Esophagus squamous epithelium (tissue), 5 donors: ENCODE data around the gene GPR135. TPM values are rescaled to one million over a fixed set of nuclear protein-coding genes. Genes with fewer than 3 reads are reported as not detected.
"Not testable (repeated sequence)": the region's sequence is repeated elsewhere in the genome, so short reads cannot be mapped to it uniquely, and the experiment has no call there.

Experiments used
- DNase-seq: peaks from one replicate; lab custom pipeline; 2025; lab: John Stamatoyannopoulos, UW
- H3K27ac ChIP-seq, 4 donors: fragments of 200-600 bp; sonication (generic); one replicate each; pipeline ENCODE4 v1.5.1; 2016 to 2019; ENCODE audit warnings: mild to moderate bottlenecking in 1 of 4
- H3K27me3 ChIP-seq, 4 donors: fragments of 200-600 bp; sonication (generic); 1 replicate in 3 of 4; 2 replicates in 1 of 4; pipeline versions ENCODE4 v1.5.1 to v1.6.0; 2017 to 2021; ENCODE audit warnings: antibody characterized with exemption in 1 of 4
- H3K36me3 ChIP-seq, 3 donors: fragments of 200-600 bp; sonication (generic); one replicate each; pipeline ENCODE4 v1.5.1; 2016 to 2019
- H3K4me1 ChIP-seq, 3 donors: fragments of 200-600 bp; sonication (generic); one replicate each; pipeline ENCODE4 v1.5.1; 2017 to 2019
- H3K4me3 ChIP-seq, 4 donors: fragments of 200-600 bp; sonication (generic); 1 replicate in 3 of 4; 2 replicates in 1 of 4; pipeline ENCODE4 v1.5.1; 2016 to 2019; ENCODE audit warnings: mild to moderate bottlenecking in 2 of 4, moderate library complexity in 1 of 4
- H3K9me3 ChIP-seq, 3 donors: fragments of 200-600 bp; sonication (generic); one replicate each; pipeline ENCODE4 v1.5.1; 2016 to 2019
- CTCF ChIP-seq, 6 experiments: fragments of 450-650 bp in 4 of 6; fragments of 200-600 bp in 2 of 6; sonication (generic) in 2 of 6; IDR thresholded peaks; one replicate each; pipeline ENCODE4 v1.5.1; 2016 to 2019; ENCODE audit warnings: antibody characterized with exemption in 6 of 6, mild to moderate bottlenecking in 4 of 6, moderate library complexity in 4 of 6
- POLR2A ChIP-seq, 4 donors: fragments of 450-650 bp; IDR thresholded peaks; one replicate each; pipeline ENCODE4 v1.6.1; 2017; ENCODE audit warnings: antibody characterized with exemption in 4 of 4, mild to moderate bottlenecking in 4 of 4, moderate library complexity in 3 of 4
- WGBS, 2 donors: methylation state at CpG; one replicate each; pipeline ENCODE4 v1.1.5; 2018; 5-methylcytosine and 5-hydroxymethylcytosine counted together
- intact Hi-C: fragments of 100-400 bp; cut with DNase I; formaldehyde crosslinking; loops from one replicate; pipeline ENCODE4 v1.15.0; 2022
- total RNA-seq, 4 donors: library from RNA; depleted of rRNA; stranded (reverse); fragments of >200 nt; gene quantifications; one replicate each; pipeline ENCODE4 v1.1.0, GENCODE V29; 2016
- donor health status: DM: yes; HTN: yes; CAD: no.

Gene GPR135
- total RNA-seq, 4 donors from 2014 or later, result 0.56 to 4.4 (median 1.3) TPM

- Histone ChIP-seq H3K27ac (no peak overlapping the region), H3K9me3 (no peaks in the 10 kb centered on the region), H3K36me3 (peaks cover 0 to 8% (median 0%) of the 10 kb centered on the region in 3 donors), H3K4me3 (no peak overlapping the region), H3K27me3 (no peaks in the 10 kb centered on the region), H3K4me1 (peaks cover 0 to 10% (median 5%) of the 10 kb centered on the region in 3 donors)
- intact Hi-C loops, result no loop called here
- DNase-seq, result no peak
- TF ChIP-seq CTCF (IDR thresholded peaks at IDR 0.05) (no peak), POLR2A (IDR thresholded peaks at IDR 0.05) (no peak)
- WGBS, 2 donors, result 84 to 87% methylated on average over 3 of the region's 3 CpGs
Observed at GRCh38 chr14:59450716-59451115, 14.5 kb downstream of the GPR135 start.

- intact Hi-C loops, H3K9me3 ChIP-seq, H3K27me3 ChIP-seq, H3K36me3 ChIP-seq, DNase-seq, H3K4me3 ChIP-seq, H3K4me1 ChIP-seq, H3K27ac ChIP-seq: not testable (repeated sequence)
- WGBS, 2 donors, result 84 to 89% methylated on average over 2 of the region's 2 CpGs
Observed at GRCh38 chr14:59448673-59449072, 16.5 kb downstream of the GPR135 start.

GRCh38 chr14:59439256-59439965, 25.8 kb downstream of the GPR135 start:
- no peak overlapping the region for H3K4me3 ChIP-seq
- TF ChIP-seq CTCF (IDR thresholded peaks at IDR 0.05) (no peak), POLR2A (IDR thresholded peaks at IDR 0.05) (no peak)
- no peaks in the 10 kb centered on the region for H3K27me3 ChIP-seq
- WGBS, 2 donors, result 49 to 61% methylated on average over 5 of the region's 5 CpGs
- no peaks in the 10 kb centered on the region for H3K36me3 ChIP-seq
- peak overlapping the region in 2 of 4 donors; percentile 0 to 38 for H3K27ac ChIP-seq
- DNase-seq, result no peak
- peaks cover 0 to 6% (median 0%) of the 10 kb centered on the region in 3 donors for H3K4me1 ChIP-seq
- intact Hi-C loops, result no loop called here
- H3K9me3 ChIP-seq, result no peaks in the 10 kb centered on the region

GRCh38 chr14:59438195-59438647, 27.0 kb downstream of the GPR135 start:
- H3K9me3 ChIP-seq, result no peaks in the 10 kb centered on the region
- no peak for TF ChIP-seq POLR2A (IDR thresholded peaks at IDR 0.05)
- no peak for TF ChIP-seq CTCF (IDR thresholded peaks at IDR 0.05)
- H3K36me3 ChIP-seq, result no peaks in the 10 kb centered on the region
- peak overlapping the region in 1 of 4 donors; percentile 0 for H3K27ac ChIP-seq
- 50 to 60% methylated on average over 1 of the region's 1 CpG for WGBS, 2 donors
- H3K4me1 ChIP-seq, result no peaks in the 10 kb centered on the region
- H3K27me3 ChIP-seq, result no peaks in the 10 kb centered on the region
- intact Hi-C loops, result no loop called here
- no peak overlapping the region for H3K4me3 ChIP-seq
- no peak for DNase-seq

- no peak for DNase-seq
- WGBS, 2 donors, result 56 to 81% methylated on average over 1 of the region's 1 CpG
- TF ChIP-seq CTCF (IDR thresholded peaks at IDR 0.05) (no peak), POLR2A (IDR thresholded peaks at IDR 0.05) (no peak)
- Histone ChIP-seq H3K27ac (no peak overlapping the region), H3K36me3 (no peaks in the 10 kb centered on the region), H3K4me1 (no peaks in the 10 kb centered on the region), H3K9me3 (no peaks in the 10 kb centered on the region), H3K4me3 (no peak overlapping the region), H3K27me3 (no peaks in the 10 kb centered on the region)
- intact Hi-C loops, result no loop called here
Observed at GRCh38 chr14:59435987-59436386, 29.2 kb downstream of the GPR135 start.
